Ovary (tissue), 9 donors: ENCODE results near the gene EPB41L4B. TPM values are rescaled to one million over a fixed set of nuclear protein-coding genes. Genes with fewer than 3 reads are reported as not detected.

ENCODE experiments used
- DNase-seq, 5 donors: peaks; one replicate each; pipeline ENCODE4 v3.0.0-alpha.2; 2019 to 2020
- H3K27ac ChIP-seq, 2 donors: fragments of 200-600 bp; one replicate each; pipeline versions ENCODE4 v1.5.1 to v1.8.0; 2019 to 2022
- H3K27me3 ChIP-seq: fragments of 200-600 bp; one replicate; pipeline ENCODE4 v1.8.0; 2022
- H3K36me3 ChIP-seq: fragments of 200-600 bp; sonication (generic); one replicate; pipeline ENCODE4 v1.5.1; 2019
- H3K4me1 ChIP-seq: one replicate; pipeline ENCODE4 v1.8.1; 2013; ENCODE audit warnings: mild to moderate bottlenecking, moderate library complexity; ENCODE audit not compliant: insufficient read depth
- H3K4me3 ChIP-seq: fragments of 200-600 bp; sonication (generic); one replicate; pipeline ENCODE4 v1.5.1; 2017
- H3K9me3 ChIP-seq, 2 donors: fragments of 200-600 bp in 1 of 2; sonication (generic) in 1 of 2; one replicate each; pipeline versions ENCODE4 v1.5.1 to v1.8.1; 2013 to 2019; ENCODE audit warnings: mild to moderate bottlenecking in 1 of 2, moderate library complexity in 1 of 2
- EP300 ChIP-seq: sonication (generic); formaldehyde crosslinking; IDR thresholded peaks from one replicate; pipeline ENCODE4 v1.6.1; 2017; ENCODE audit warnings: antibody characterized with exemption
- POLR2A ChIP-seq: fragments of 450-650 bp; IDR thresholded peaks from one replicate; pipeline ENCODE4 v1.6.1; 2017; ENCODE audit warnings: antibody characterized with exemption, mild to moderate bottlenecking, moderate library complexity
- WGBS, 3 donors: extraction: QIAGEN DNeasy Blood & Tissue Kit in 1 of 3; methylation state at CpG; one replicate each; pipeline versions ENCODE4 v1.1.5 to v1.1.7; 2013 to 2017; 5-methylcytosine and 5-hydroxymethylcytosine counted together
- intact Hi-C, 4 donors: fragments of 100-400 bp; cut with DNase I; formaldehyde crosslinking; loops; one replicate each; pipeline versions ENCODE4 v1.11.0 to v1.15.1; 2022 to 2023
- polyA plus RNA-seq, 2 donors: library from polyadenylated mRNA; stranded (reverse); fragments of 200-250 nt in 1 of 2; fragments of 350-450 nt in 1 of 2; fragmentation: Illumina TruSeq in 1 of 2; extraction: RNeasy Lipid Tissue Mini Kit (QIAGEN cat#74804) in 1 of 2; gene quantifications; one replicate each; pipeline ENCODE4 v1.2.3, GENCODE V29; 2013 to 2014
- total RNA-seq, 7 donors: library from RNA; depleted of rRNA in 2 of 7; stranded (reverse); fragments of >200 nt in 2 of 7; fragmentation: NEBNext Ultra II Directional in 3 of 7; extraction: Animal tissue kit (Norgen Biotek cat#: 25700) in 3 of 7; gene quantifications; one replicate each; pipeline versions ENCODE4 v1.1.0 to v1.2.4, GENCODE V29; 2016 to 2023
- TF ChIP-seq, protein P1 (sequence below), 3 donors: fragments of 450-650 bp in 2 of 3; fragments of 200-600 bp in 1 of 3; IDR thresholded peaks; one replicate each; pipeline versions ENCODE4 v1.5.1 to v1.8.0; 2016 to 2022; ENCODE audit warnings: antibody characterized with exemption in 3 of 3, mild to moderate bottlenecking in 1 of 3
- donor health status: DM: no; HTN: no; CAD: no; lungs with moderate emphysema.
- donor health status: DM: no; HTN: no; CAD: no.
- donor health status: Bipolar disorder and iron deficiency.
- donor health status: DM: yes; HTN: yes; CAD: no.
- donor health status: DM: no; HTN: no; CAD: no.
- donor health status: DM: yes; HTN: yes; CAD: no.

The EPB41L4B gene
- total and polyA plus RNA-seq, 9 donors: 8.3 to 34.3 (median 14.0) TPM

DNA sequence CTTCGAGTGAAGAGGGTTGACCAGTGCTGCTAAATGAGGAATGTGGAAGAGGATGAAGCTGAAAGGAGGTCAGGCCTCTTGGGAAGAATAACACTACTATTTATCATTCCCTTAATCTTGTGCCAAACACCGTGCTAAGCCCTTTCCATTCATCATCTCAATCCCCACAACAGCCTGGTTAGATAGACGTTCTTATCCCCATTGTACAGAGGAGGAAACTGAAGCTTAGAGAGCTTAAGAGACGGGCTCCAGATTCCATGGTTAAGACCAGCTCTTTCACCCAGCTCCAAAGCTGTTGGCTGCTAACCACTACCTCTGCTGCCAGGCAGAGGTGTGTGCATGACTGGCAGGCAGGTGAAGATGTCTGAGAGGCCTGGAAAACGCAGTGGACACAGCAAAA, 868 bp upstream of the EPB41L4B start:
- intact Hi-C loops: loop anchor here in 3 of 4 donors (2.0 to 10.0 kb wide), 3 partner anchors 77 to 427 kb away; no protein-coding TSS in a partner anchor
- Histone ChIP-seq H3K4me3 (no peak overlapping the region), H3K4me1 (peaks cover 3% of the 10 kb centered on the region), H3K36me3 (no peaks in the 10 kb centered on the region), H3K27me3 (no peaks in the 10 kb centered on the region), H3K9me3 (no peaks in the 10 kb centered on the region), H3K27ac (no peak overlapping the region)
- 53 to 59% (median 58%) methylated on average over 5 of the region's 5 CpGs for WGBS, 3 donors
- TF ChIP-seq POLR2A: no peak
- TF ChIP-seq, protein P1, sequence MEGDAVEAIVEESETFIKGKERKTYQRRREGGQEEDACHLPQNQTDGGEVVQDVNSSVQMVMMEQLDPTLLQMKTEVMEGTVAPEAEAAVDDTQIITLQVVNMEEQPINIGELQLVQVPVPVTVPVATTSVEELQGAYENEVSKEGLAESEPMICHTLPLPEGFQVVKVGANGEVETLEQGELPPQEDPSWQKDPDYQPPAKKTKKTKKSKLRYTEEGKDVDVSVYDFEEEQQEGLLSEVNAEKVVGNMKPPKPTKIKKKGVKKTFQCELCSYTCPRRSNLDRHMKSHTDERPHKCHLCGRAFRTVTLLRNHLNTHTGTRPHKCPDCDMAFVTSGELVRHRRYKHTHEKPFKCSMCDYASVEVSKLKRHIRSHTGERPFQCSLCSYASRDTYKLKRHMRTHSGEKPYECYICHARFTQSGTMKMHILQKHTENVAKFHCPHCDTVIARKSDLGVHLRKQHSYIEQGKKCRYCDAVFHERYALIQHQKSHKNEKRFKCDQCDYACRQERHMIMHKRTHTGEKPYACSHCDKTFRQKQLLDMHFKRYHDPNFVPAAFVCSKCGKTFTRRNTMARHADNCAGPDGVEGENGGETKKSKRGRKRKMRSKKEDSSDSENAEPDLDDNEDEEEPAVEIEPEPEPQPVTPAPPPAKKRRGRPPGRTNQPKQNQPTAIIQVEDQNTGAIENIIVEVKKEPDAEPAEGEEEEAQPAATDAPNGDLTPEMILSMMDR (IDR thresholded peaks at IDR 0.05): no peak
- TF ChIP-seq EP300: no peak
- DNase-seq: no peak

DNA sequence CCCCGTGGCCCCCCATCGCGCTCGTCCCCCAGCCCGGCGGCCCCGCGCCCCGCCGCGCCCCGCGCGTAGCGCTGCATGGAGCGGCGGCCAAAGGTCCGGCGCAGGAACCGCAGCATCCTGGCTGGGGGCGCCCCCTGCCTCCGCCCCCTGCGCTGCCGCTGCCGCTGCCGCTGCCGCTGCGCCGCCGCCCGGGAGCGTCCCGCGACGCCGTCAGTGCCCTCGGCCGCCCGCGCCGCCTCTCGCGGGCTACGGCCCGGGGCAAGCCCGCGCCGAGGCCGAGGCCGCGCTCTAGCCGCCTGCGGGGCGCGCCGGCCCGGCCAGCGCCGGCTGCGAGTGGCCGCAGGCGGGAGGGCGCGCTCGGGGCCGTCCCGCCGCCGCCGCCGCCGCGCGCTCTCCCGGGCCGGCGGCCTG, 523 bp downstream of the EPB41L4B start:
- H3K27me3 ChIP-seq: no peaks in the 10 kb centered on the region
- peaks cover 5% of the 10 kb centered on the region for H3K4me1 ChIP-seq
- DNase-seq: peak in 4 of 5 donors; percentile 29 to 61 (median 53)
- intact Hi-C loops: loop anchor here in 3 of 4 donors (2.0 to 10.0 kb wide), 3 partner anchors 76 to 426 kb away; no protein-coding TSS in a partner anchor
- H3K27ac ChIP-seq: no peak overlapping the region
- no peaks in the 10 kb centered on the region for H3K36me3 ChIP-seq
- WGBS, 3 donors: 0% methylated on average over 5 to 77 of the region's 77 CpGs
- H3K4me3 ChIP-seq: peak overlapping the region; percentile 36
- TF ChIP-seq POLR2A (no peak), EP300 (no peak)
- TF ChIP-seq, protein P1 (IDR thresholded peaks at IDR 0.05): no peak
- no peaks in the 10 kb centered on the region for H3K9me3 ChIP-seq

DNA sequence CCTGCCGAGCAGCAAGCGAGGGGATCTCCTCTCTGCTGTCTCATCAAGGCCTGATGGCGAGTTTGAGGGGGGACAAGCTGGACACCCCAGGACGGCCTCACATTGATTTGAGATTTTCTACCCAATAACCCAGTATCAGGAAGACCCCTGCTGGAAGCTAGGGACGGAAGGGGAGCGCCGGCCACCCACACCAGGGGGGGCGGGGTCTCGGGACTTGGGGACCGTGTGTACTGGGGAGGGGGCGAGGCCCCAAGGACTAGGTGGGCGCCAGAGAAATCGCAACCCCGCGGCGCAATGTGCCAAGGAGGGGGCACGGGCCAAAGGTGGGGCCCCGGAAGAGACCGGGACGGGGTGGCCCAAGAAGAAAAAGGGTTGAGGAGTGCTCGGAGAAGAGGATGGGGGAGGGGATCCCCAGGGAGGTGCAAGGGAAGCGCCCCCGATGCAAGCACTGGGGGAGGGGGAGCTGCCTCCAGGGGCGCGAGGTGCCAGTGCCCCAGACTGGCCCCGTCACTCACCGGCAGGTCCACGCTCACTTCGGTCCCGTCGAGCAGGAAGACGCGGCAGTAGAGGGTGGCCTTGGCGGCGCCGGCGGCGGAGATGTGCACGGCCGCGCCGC, 1.1 kb downstream of the EPB41L4B start:
- no peaks in the 10 kb centered on the region for H3K27me3 ChIP-seq
- peaks cover 5% of the 10 kb centered on the region for H3K4me1 ChIP-seq
- peak overlapping the region; percentile 22 to 74 for H3K27ac ChIP-seq
- intact Hi-C loops: loop anchor here (2.0 to 10.0 kb wide), 6 partner anchors 67 to 425 kb away; no protein-coding TSS in a partner anchor
- DNase-seq: peak; percentile 34 to 66 (median 66)
- peak overlapping the region; percentile 36 for H3K4me3 ChIP-seq
- H3K36me3 ChIP-seq: no peaks in the 10 kb centered on the region
- no peak for TF ChIP-seq EP300
- TF ChIP-seq, protein P1 (IDR thresholded peaks at IDR 0.05): no peak
- 2 to 3% (median 2%) methylated on average over 41 to 42 of the region's 42 CpGs for WGBS, 3 donors
- no peaks in the 10 kb centered on the region for H3K9me3 ChIP-seq

DNA sequence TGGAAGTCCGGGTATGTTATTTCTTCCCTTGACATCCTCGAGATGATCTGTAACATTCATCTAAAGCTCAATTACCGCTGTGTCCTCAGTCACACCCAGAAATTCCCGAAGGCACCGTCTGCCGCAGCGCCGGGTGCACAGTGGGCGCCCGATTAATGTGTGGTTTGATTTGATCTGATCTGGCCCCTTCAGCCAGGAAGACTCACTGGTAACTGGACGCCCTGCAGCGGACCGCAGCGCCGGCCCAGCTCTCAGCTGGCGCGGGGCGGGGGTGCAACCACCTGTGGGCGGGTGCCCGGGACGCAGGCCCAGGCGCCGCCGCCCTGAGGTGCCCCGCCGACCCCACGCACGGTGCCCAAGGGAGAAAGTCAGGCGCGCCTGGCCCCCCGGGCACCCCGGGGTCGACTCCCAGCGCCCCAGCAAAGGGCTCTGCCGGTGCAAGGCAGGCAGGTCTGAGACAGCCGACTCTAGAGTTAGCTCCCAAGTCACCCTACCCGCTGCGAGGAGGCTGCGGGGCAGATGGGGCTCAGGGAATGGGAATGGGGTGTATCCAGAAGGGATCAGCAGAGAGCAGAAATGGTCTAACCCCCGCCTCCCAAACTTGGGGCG, 1.7 kb downstream of the EPB41L4B start:
- Histone ChIP-seq H3K27ac (peak overlapping the region; percentile 44 to 74), H3K27me3 (no peaks in the 10 kb centered on the region), H3K4me3 (peak overlapping the region; percentile 36), H3K36me3 (no peaks in the 10 kb centered on the region), H3K4me1 (peaks cover 5% of the 10 kb centered on the region), H3K9me3 (no peaks in the 10 kb centered on the region)
- intact Hi-C loops: loop anchor here in 2 of 4 donors (5.0 to 10.0 kb wide), 4 partner anchors 67 to 424 kb away; no protein-coding TSS in a partner anchor
- TF ChIP-seq POLR2A: no peak
- TF ChIP-seq, protein P1 (IDR thresholded peaks at IDR 0.05): no peak
- no peak for TF ChIP-seq EP300
- 10 to 11% (median 10%) methylated on average over 15 to 41 of the region's 41 CpGs for WGBS, 3 donors
- DNase-seq: peak; percentile 31 to 63 (median 57)
